Measurements from ENCODE around the gene TSPAN10.

- TF ChIP-seq, protein P1, sequence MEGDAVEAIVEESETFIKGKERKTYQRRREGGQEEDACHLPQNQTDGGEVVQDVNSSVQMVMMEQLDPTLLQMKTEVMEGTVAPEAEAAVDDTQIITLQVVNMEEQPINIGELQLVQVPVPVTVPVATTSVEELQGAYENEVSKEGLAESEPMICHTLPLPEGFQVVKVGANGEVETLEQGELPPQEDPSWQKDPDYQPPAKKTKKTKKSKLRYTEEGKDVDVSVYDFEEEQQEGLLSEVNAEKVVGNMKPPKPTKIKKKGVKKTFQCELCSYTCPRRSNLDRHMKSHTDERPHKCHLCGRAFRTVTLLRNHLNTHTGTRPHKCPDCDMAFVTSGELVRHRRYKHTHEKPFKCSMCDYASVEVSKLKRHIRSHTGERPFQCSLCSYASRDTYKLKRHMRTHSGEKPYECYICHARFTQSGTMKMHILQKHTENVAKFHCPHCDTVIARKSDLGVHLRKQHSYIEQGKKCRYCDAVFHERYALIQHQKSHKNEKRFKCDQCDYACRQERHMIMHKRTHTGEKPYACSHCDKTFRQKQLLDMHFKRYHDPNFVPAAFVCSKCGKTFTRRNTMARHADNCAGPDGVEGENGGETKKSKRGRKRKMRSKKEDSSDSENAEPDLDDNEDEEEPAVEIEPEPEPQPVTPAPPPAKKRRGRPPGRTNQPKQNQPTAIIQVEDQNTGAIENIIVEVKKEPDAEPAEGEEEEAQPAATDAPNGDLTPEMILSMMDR (IDR thresholded peaks at IDR 0.05) = no peak
- no peak for TF ChIP-seq POLR2A (IDR thresholded peaks at IDR 0.05)
Measured at GRCh38 chr17:81644496-81644895, 7.5 kb downstream of the TSPAN10 start.

Measured in heart left ventricle (tissue), 13 donors.